T-cell (primary cell): ENCODE results near the gene PLPPR1. TPM values are rescaled to one million over a fixed set of nuclear protein-coding genes. Genes with fewer than 3 reads are reported as not detected.

Experiments
- ATAC-seq, 4 experiments: fragments of 200-7000 bp in 3 of 4; fragments of 150-1000 bp in 1 of 4; cut with Tn5 transposase; replicated peaks in 1 of 4; 1 replicate in 3 of 4; 2 replicates in 1 of 4; pipeline ENCODE4 v1.10.0; 2021; ENCODE audit warnings: moderate library complexity in 3 of 4, mild to moderate bottlenecking in 2 of 4, moderate number of reproducible peaks in 1 of 4
- CTCF ChIA-PET, 2 donors: fragments of 300-600 bp; sonication (Branson Sonifier 250); formaldehyde crosslinking; loops; one replicate each; lab custom pipeline; 2022; ENCODE audit warnings: antibody characterized with exemption in 2 of 2; lab: Charles Lee
- POLR2A ChIA-PET, 2 donors: fragments of 300-600 bp; sonication (Branson Sonifier 250); formaldehyde crosslinking; loops; one replicate each; lab custom pipeline; 2022; ENCODE audit warnings: antibody characterized with exemption in 2 of 2; lab: Charles Lee
- DNase-seq, 35 experiments: peaks; one replicate each; pipeline versions ENCODE4 v3.0.0 to v3.0.0-alpha.2; 2013 to 2023
- H3K27ac ChIP-seq: one replicate; pipeline ENCODE4 v1.5.1; 2013; ENCODE audit warnings: low read length
- H3K27me3 ChIP-seq, 2 experiments: replicated peaks in 1 of 2; 1 replicate in 1 of 2; 2 replicates in 1 of 2; pipeline versions ENCODE4 v1.6.1 to v1.7.0; 2013; ENCODE audit warnings: low read length in 1 of 2, mixed read lengths in 1 of 2; ENCODE audit not compliant: control insufficient read depth in 2 of 2, insufficient read depth in 2 of 2; ENCODE audit errors: extremely low read depth in 1 of 2
- H3K36me3 ChIP-seq, 2 donors: 1 replicate in 1 of 2; 2 replicates in 1 of 2; pipeline versions ENCODE4 v1.6.1 to v1.7.0; 2013; ENCODE audit warnings: low read length in 1 of 2; ENCODE audit not compliant: control insufficient read depth in 2 of 2, insufficient read depth in 1 of 2; ENCODE audit errors: extremely low read depth in 1 of 2
- H3K4me1 ChIP-seq, 2 experiments: 1 replicate in 1 of 2; 2 replicates in 1 of 2; pipeline versions ENCODE4 v1.6.1 to v1.7.0; 2013; ENCODE audit warnings: low read length in 2 of 2, mixed read lengths in 1 of 2; ENCODE audit not compliant: insufficient read depth in 2 of 2, control insufficient read depth in 1 of 2; ENCODE audit errors: extremely low read depth in 1 of 2
- H3K4me3 ChIP-seq, 2 donors: 1 replicate in 1 of 2; 2 replicates in 1 of 2; pipeline versions ENCODE4 v1.5.1 to v1.7.0; 2013; ENCODE audit warnings: mild to moderate bottlenecking in 2 of 2, low read length in 1 of 2, moderate library complexity in 1 of 2; ENCODE audit not compliant: control insufficient read depth in 1 of 2; ENCODE audit errors: extremely low read depth in 1 of 2
- H3K9me3 ChIP-seq: 2 replicates; pipeline ENCODE4 v1.7.0; 2013
- H3K27ac Mint-ChIP-seq, 2 donors: one replicate each; pipeline ENCODE4 v1.8.0; 2020 to 2021; ENCODE audit warnings: mild to moderate bottlenecking in 2 of 2, mixed read lengths in 2 of 2
- H3K27me3 Mint-ChIP-seq, 2 donors: one replicate each; pipeline ENCODE4 v1.8.0; 2021 to 2022; ENCODE audit warnings: mixed read lengths in 2 of 2
- H3K36me3 Mint-ChIP-seq: one replicate; pipeline ENCODE4 v1.8.0; 2021; ENCODE audit warnings: mixed read lengths
- H3K4me1 Mint-ChIP-seq, 3 donors: one replicate each; pipeline ENCODE4 v1.8.0; 2020 to 2022; ENCODE audit warnings: mixed read lengths in 3 of 3, mild to moderate bottlenecking in 1 of 3
- H3K4me3 Mint-ChIP-seq, 3 donors: one replicate each; pipeline ENCODE4 v1.8.0; 2020 to 2022; ENCODE audit warnings: mild to moderate bottlenecking in 3 of 3, mixed read lengths in 3 of 3, moderate library complexity in 3 of 3
- H3K9me3 Mint-ChIP-seq, 3 donors: one replicate each; pipeline ENCODE4 v1.8.0; 2020 to 2022; ENCODE audit warnings: mixed read lengths in 3 of 3
- WGBS: methylation state at CpG from one replicate; pipeline ENCODE4 v1.1.5; 2013; ENCODE audit warnings: missing lambda C conversion rate; ENCODE audit not compliant: insufficient coverage; 5-methylcytosine and 5-hydroxymethylcytosine counted together
- total RNA-seq, 35 experiments: library from RNA in 6 of 35; stranded (reverse) in 6 of 35; fragments of 120-200 nt in 1 of 35; gene quantifications; one replicate each; pipeline versions ENCODE4 v1.2.1 to v1.2.4 and lab custom pipeline; 2013 to 2026

Gene PLPPR1
- total RNA-seq, result not detected
- not detected for total RNA-seq (2013)
- total RNA-seq (lab: John Stamatoyannopoulos, UW), result 0 to 0.04 (median 0) reads per million in 29 experiments

GRCh38 chr9:101028346-101029314 lies at the start of gene PLPPR1:
Gene PLPPR1, plus strand, starts transcription at chr9:101028727.
- Mint-ChIP-seq H3K4me1 (no peaks in the 10 kb centered on the region), H3K27ac (no peak within 1 kb of the TSS), H3K9me3 (peaks cover 0 to 6% (median under 1%) of the 10 kb centered on the region in 3 donors), H3K27me3 (peaks cover 43 to 48% of the 10 kb centered on the region in 2 donors), H3K4me3 (no peak within 1 kb of the TSS), H3K36me3 (no peaks in the 10 kb centered on the region)
- Histone ChIP-seq H3K9me3 (no peaks in the 10 kb centered on the region), H3K27ac (no peak within 1 kb of the TSS), H3K27me3 (peaks cover 5 to 21% of the 10 kb centered on the region in 2 experiments), H3K4me1 (no peaks in the 10 kb centered on the region), H3K4me3 (no peak within 1 kb of the TSS), H3K36me3 (no peaks in the 10 kb centered on the region)
- ChIA-PET POLR2A (no interaction called here), CTCF (no interaction called here)
- WGBS, result 8% methylated on average over 77 of the region's 89 CpGs
- ATAC-seq, result no peak
- no peak for DNase-seq

- Mint-ChIP-seq H3K27ac (no peak overlapping the region), H3K27me3 (no peaks in the 10 kb centered on the region), H3K4me3 (no peak overlapping the region), H3K4me1 (no peaks in the 10 kb centered on the region), H3K9me3 (no peaks in the 10 kb centered on the region), H3K36me3 (no peaks in the 10 kb centered on the region)
- Histone ChIP-seq H3K4me1 (no peaks in the 10 kb centered on the region), H3K4me3 (no peak overlapping the region), H3K27me3 (no peaks in the 10 kb centered on the region), H3K9me3 (no peaks in the 10 kb centered on the region), H3K27ac (no peak overlapping the region), H3K36me3 (no peaks in the 10 kb centered on the region)
- no peak for DNase-seq
- ChIA-PET POLR2A (no interaction called here), CTCF (no interaction called here)
- ATAC-seq, result no peak
- no CpG with 5 or more reads among the region's 1 CpG for WGBS
Measured at GRCh38 chr9:100989731-100990130, 38.8 kb upstream of the PLPPR1 start.

- DNase-seq (no peak), ATAC-seq (no peak)
- H3K27me3 Mint-ChIP-seq, result no peaks in the 10 kb centered on the region
- no peaks in the 10 kb centered on the region for H3K9me3 Mint-ChIP-seq
- ChIA-PET POLR2A (no interaction called here), CTCF (no interaction called here)
- no peaks in the 10 kb centered on the region for H3K4me1 Mint-ChIP-seq
- Histone ChIP-seq H3K4me3 (no peak overlapping the region), H3K36me3 (no peaks in the 10 kb centered on the region), H3K4me1 (no peaks in the 10 kb centered on the region), H3K9me3 (no peaks in the 10 kb centered on the region), H3K27me3 (no peaks in the 10 kb centered on the region), H3K27ac (no peak overlapping the region)
- no peak overlapping the region for H3K27ac Mint-ChIP-seq
- no peaks in the 10 kb centered on the region for H3K36me3 Mint-ChIP-seq
- no peak overlapping the region for H3K4me3 Mint-ChIP-seq
- WGBS, result no CpG with 5 or more reads among the region's 1 CpG
Measured at GRCh38 chr9:100990605-100991381, 37.7 kb upstream of the PLPPR1 start.

GRCh38 chr9:100992632-100993031 lies 35.9 kb upstream of the PLPPR1 start:
- DNase-seq (no peak), ATAC-seq (no peak)
- Mint-ChIP-seq H3K4me3 (no peak overlapping the region), H3K9me3 (no peaks in the 10 kb centered on the region), H3K36me3 (no peaks in the 10 kb centered on the region), H3K27ac (no peak overlapping the region), H3K4me1 (no peaks in the 10 kb centered on the region), H3K27me3 (no peaks in the 10 kb centered on the region)
- ChIA-PET CTCF (no interaction called here), POLR2A (no interaction called here)
- no peaks in the 10 kb centered on the region for H3K36me3 ChIP-seq
- no CpG with 5 or more reads among the region's 1 CpG for WGBS
- no peaks in the 10 kb centered on the region for H3K4me1 ChIP-seq
- no peaks in the 10 kb centered on the region for H3K27me3 ChIP-seq
- H3K27ac ChIP-seq, result no peak overlapping the region
- no peak overlapping the region for H3K4me3 ChIP-seq
- no peaks in the 10 kb centered on the region for H3K9me3 ChIP-seq

GRCh38 chr9:100999906-101000544 lies 28.5 kb upstream of the PLPPR1 start:
- DNase-seq, result no peak
- no peak for ATAC-seq
- no peak overlapping the region for H3K4me3 Mint-ChIP-seq
- no peaks in the 10 kb centered on the region for H3K36me3 Mint-ChIP-seq
- no peaks in the 10 kb centered on the region for H3K4me1 Mint-ChIP-seq
- H3K27ac Mint-ChIP-seq, result no peak overlapping the region
- Histone ChIP-seq H3K9me3 (no peaks in the 10 kb centered on the region), H3K4me3 (no peak overlapping the region), H3K27me3 (no peaks in the 10 kb centered on the region), H3K36me3 (no peaks in the 10 kb centered on the region), H3K4me1 (no peaks in the 10 kb centered on the region), H3K27ac (no peak overlapping the region)
- no CpG with 5 or more reads among the region's 5 CpGs for WGBS
- peaks cover 0 to 11% (median 7%) of the 10 kb centered on the region in 3 donors for H3K9me3 Mint-ChIP-seq
- H3K27me3 Mint-ChIP-seq, result no peaks in the 10 kb centered on the region
- ChIA-PET CTCF (no interaction called here), POLR2A (no interaction called here)

- H3K27ac Mint-ChIP-seq, result no peak overlapping the region
- Histone ChIP-seq H3K36me3 (no peaks in the 10 kb centered on the region), H3K27ac (no peak overlapping the region), H3K27me3 (no peaks in the 10 kb centered on the region), H3K4me1 (no peaks in the 10 kb centered on the region), H3K9me3 (no peaks in the 10 kb centered on the region), H3K4me3 (no peak overlapping the region)
- no peaks in the 10 kb centered on the region for H3K27me3 Mint-ChIP-seq
- ChIA-PET POLR2A (no interaction called here), CTCF (no interaction called here)
- ATAC-seq, result no peak
- H3K4me3 Mint-ChIP-seq, result no peak overlapping the region
- H3K9me3 Mint-ChIP-seq, result peaks cover 3 to 25% (median 16%) of the 10 kb centered on the region in 3 donors
- WGBS, result no CpG with 5 or more reads among the region's 3 CpGs
- no peaks in the 10 kb centered on the region for H3K36me3 Mint-ChIP-seq
- DNase-seq, result no peak
- no peaks in the 10 kb centered on the region for H3K4me1 Mint-ChIP-seq
Measured at GRCh38 chr9:101005246-101005645, 23.3 kb upstream of the PLPPR1 start.
